Colonic mucosa (tissue), 4 donors: Measurements from ENCODE around the gene MSN. TPM values are rescaled to one million over a fixed set of nuclear protein-coding genes. Genes with fewer than 3 reads are reported as not detected.

Source experiments
- DNase-seq: peaks from one replicate; pipeline ENCODE4 v3.0.0-alpha.2; 2020
- H3K27ac ChIP-seq: fragments of 200-600 bp; one replicate; pipeline ENCODE4 v1.8.0; 2021
- H3K27me3 ChIP-seq: fragments of 200-600 bp; one replicate; pipeline ENCODE4 v1.8.0; 2021
- H3K36me3 ChIP-seq: fragments of 200-600 bp; one replicate; pipeline ENCODE4 v1.8.0; 2021
- H3K4me1 ChIP-seq: fragments of 200-600 bp; one replicate; pipeline ENCODE4 v1.8.0; 2021; ENCODE audit warnings: mild to moderate bottlenecking
- H3K4me3 ChIP-seq: fragments of 200-600 bp; one replicate; pipeline ENCODE4 v1.8.0; 2021
- H3K9ac ChIP-seq, 2 donors: one replicate each; pipeline ENCODE4 v1.7.0; 2013; ENCODE audit warnings: control low read depth in 2 of 2, low read depth in 2 of 2, low read length in 2 of 2
- H3K9me3 ChIP-seq: fragments of 200-600 bp; one replicate; pipeline ENCODE4 v1.8.0; 2021
- CTCF ChIP-seq: fragments of 200-600 bp; IDR thresholded peaks from one replicate; pipeline ENCODE4 v1.8.0; 2022; ENCODE audit warnings: antibody characterized with exemption, mild to moderate bottlenecking
- intact Hi-C: fragments of 100-400 bp; cut with DNase I; formaldehyde crosslinking; loops from one replicate; pipeline ENCODE4 v1.14.1; 2022
- total RNA-seq, 2 donors: library from RNA; stranded (reverse); fragmentation: NEBNext Ultra II Directional in 1 of 2; extraction: Animal tissue kit (Norgen Biotek cat#: 25700) in 1 of 2; gene quantifications; one replicate each; pipeline ENCODE4 v1.2.1, GENCODE V29; 2021
- donor health status: healthy.
- donor health status: DM: no; HTN: no; CAD: no.
- donor health status: DM: no; HTN: no; CAD: no.

MSN gene
- total RNA-seq, 2 donors from 2014 or later = 27.5 to 62.7 TPM

- no peaks in the 10 kb centered on the region for H3K36me3 ChIP-seq
- TF ChIP-seq CTCF = no peak
- H3K27ac ChIP-seq = no peak overlapping the region
- H3K27me3 ChIP-seq = no peaks in the 10 kb centered on the region
- no peak overlapping the region for H3K9ac ChIP-seq
- intact Hi-C loops = no loop called here
- H3K9me3 ChIP-seq = no peaks in the 10 kb centered on the region
- no peaks in the 10 kb centered on the region for H3K4me1 ChIP-seq
- no peak for DNase-seq
- no peak overlapping the region for H3K4me3 ChIP-seq
Observed at GRCh38 chrX:65695849-65696449, 28.5 kb downstream of the MSN start.

GRCh38 chrX:65696613-65697012, 29.2 kb downstream of the MSN start:
- no peak for DNase-seq
- no peak overlapping the region for H3K9ac ChIP-seq
- intact Hi-C loops = no loop called here

GRCh38 chrX:65697211-65697641, 29.8 kb downstream of the MSN start:
- TF ChIP-seq CTCF = no peak
- H3K9ac ChIP-seq = peak overlapping the region in 1 of 2 donors; percentile 44
- no peaks in the 10 kb centered on the region for H3K4me1 ChIP-seq
- H3K36me3 ChIP-seq = no peaks in the 10 kb centered on the region
- H3K4me3 ChIP-seq = no peak overlapping the region
- no peaks in the 10 kb centered on the region for H3K27me3 ChIP-seq
- no peaks in the 10 kb centered on the region for H3K9me3 ChIP-seq
- intact Hi-C loops = no loop called here
- peak overlapping the region; percentile 61 for H3K27ac ChIP-seq
- DNase-seq = no peak

More at GRCh38 chrX:65696613-65697012, 29.2 kb downstream of the MSN start:
- peak overlapping the region; percentile 61 for H3K27ac ChIP-seq
- H3K4me3 ChIP-seq = no peak overlapping the region
- H3K36me3 ChIP-seq = no peaks in the 10 kb centered on the region
- no peaks in the 10 kb centered on the region for H3K4me1 ChIP-seq
- no peak for TF ChIP-seq CTCF
- no peaks in the 10 kb centered on the region for H3K9me3 ChIP-seq
- no peaks in the 10 kb centered on the region for H3K27me3 ChIP-seq

GRCh38 chrX:65697915-65698796, 30.7 kb downstream of the MSN start:
- H3K4me3 ChIP-seq = no peak overlapping the region
- H3K9ac ChIP-seq = peak overlapping the region in 1 of 2 donors; percentile 44
- peak overlapping the region; percentile 61 for H3K27ac ChIP-seq

GRCh38 chrX:65702956-65703355, 35.5 kb downstream of the MSN start:
- no peak for TF ChIP-seq CTCF
- DNase-seq = no peak
- no peak overlapping the region for H3K4me3 ChIP-seq
- intact Hi-C loops = no loop called here
- no peaks in the 10 kb centered on the region for H3K27me3 ChIP-seq
- no peak overlapping the region for H3K27ac ChIP-seq
- no peaks in the 10 kb centered on the region for H3K9me3 ChIP-seq
- H3K4me1 ChIP-seq = no peaks in the 10 kb centered on the region
- no peaks in the 10 kb centered on the region for H3K36me3 ChIP-seq
- no peak overlapping the region for H3K9ac ChIP-seq

More at GRCh38 chrX:65697915-65698796, 30.7 kb downstream of the MSN start:
- Histone ChIP-seq H3K36me3 (no peaks in the 10 kb centered on the region), H3K27me3 (no peaks in the 10 kb centered on the region), H3K4me1 (no peaks in the 10 kb centered on the region), H3K9me3 (no peaks in the 10 kb centered on the region)
- no peak for TF ChIP-seq CTCF
- peak; percentile 45 for DNase-seq
- intact Hi-C loops = no loop called here
